Measurements from ENCODE around the gene BPIFA3. TPM values are rescaled to one million over a fixed set of nuclear protein-coding genes. Genes with fewer than 3 reads are reported as not detected.

Gene BPIFA3
- total RNA-seq, 1 experiment from 2014 or later, result not detected

DNA sequence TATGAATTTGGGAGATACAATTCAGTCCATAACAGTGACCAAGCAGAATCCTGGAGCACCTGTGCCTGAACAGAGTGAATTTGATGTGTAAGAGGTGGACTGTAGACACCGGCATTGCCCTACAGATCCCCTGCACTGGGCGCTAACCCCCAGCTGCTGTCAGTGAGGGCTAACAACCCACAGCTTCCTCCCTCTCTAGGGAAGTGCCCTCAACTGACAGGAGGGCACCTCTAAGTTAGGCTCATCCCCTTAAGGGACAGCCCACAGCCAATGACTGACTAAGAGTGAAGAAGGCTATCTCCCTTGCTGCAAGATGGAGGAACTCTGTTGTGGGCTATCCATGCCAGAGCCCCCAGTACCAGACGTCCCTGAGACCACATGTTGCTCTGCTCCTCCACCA lies 50.5 kb downstream of the BPIFA3 start:
- no peak overlapping the region for H3K27ac ChIP-seq
- H4K20me1 ChIP-seq (ENCODE audit: insufficient read depth), result no peaks in the 10 kb centered on the region
- no peaks in the 10 kb centered on the region for H3K27me3 ChIP-seq (ENCODE audit: insufficient read depth, low read depth)
- BruUV-seq (replicated peaks), result no TSS peak
- no peaks in the 10 kb centered on the region for H3K9me2 ChIP-seq (ENCODE audit: insufficient read depth)
- H3K36me3 ChIP-seq (ENCODE audit: low read depth), result no peaks in the 10 kb centered on the region
- no peak overlapping the region for H2AFZ ChIP-seq
- intact Hi-C loops (cut with micrococcal nuclease; ENCODE audit: unreplicated experiment), result no loop called here
- no peak overlapping the region for H3K4me2 ChIP-seq
- H3K4me1 ChIP-seq (replicated peaks; ENCODE audit: insufficient read depth), result peaks cover 19% of the 10 kb centered on the region; the same call in 1 of the 2 replicates
- no peak overlapping the region for H3K4me3 ChIP-seq
- no peak for TF ChIP-seq EZH2 (IDR thresholded peaks at IDR 0.05; ENCODE audit: low read depth)
- TF ChIP-seq, protein P1, sequence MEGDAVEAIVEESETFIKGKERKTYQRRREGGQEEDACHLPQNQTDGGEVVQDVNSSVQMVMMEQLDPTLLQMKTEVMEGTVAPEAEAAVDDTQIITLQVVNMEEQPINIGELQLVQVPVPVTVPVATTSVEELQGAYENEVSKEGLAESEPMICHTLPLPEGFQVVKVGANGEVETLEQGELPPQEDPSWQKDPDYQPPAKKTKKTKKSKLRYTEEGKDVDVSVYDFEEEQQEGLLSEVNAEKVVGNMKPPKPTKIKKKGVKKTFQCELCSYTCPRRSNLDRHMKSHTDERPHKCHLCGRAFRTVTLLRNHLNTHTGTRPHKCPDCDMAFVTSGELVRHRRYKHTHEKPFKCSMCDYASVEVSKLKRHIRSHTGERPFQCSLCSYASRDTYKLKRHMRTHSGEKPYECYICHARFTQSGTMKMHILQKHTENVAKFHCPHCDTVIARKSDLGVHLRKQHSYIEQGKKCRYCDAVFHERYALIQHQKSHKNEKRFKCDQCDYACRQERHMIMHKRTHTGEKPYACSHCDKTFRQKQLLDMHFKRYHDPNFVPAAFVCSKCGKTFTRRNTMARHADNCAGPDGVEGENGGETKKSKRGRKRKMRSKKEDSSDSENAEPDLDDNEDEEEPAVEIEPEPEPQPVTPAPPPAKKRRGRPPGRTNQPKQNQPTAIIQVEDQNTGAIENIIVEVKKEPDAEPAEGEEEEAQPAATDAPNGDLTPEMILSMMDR (conservative IDR thresholded peaks at IDR 0.05), result no peak
- H3F3A ChIP-seq (ENCODE audit: insufficient read depth, low read depth), result peaks cover 6% of the 10 kb centered on the region; the same call in 1 of the 2 replicates
- no peaks in the 10 kb centered on the region for H3K79me2 ChIP-seq (ENCODE audit: low read depth)
- peaks cover 4% of the 10 kb centered on the region; the same call in 1 of the 2 replicates for H3K9me3 ChIP-seq (ENCODE audit: insufficient read depth, low read depth)
- no peak for DNase-seq
- CTCF ChIA-PET, result no interaction called here
- POLR2A ChIA-PET (ENCODE audit: unreplicated experiment), result no interaction called here

GRCh38 chr20:33272155-33272873 lies 55.2 kb downstream of the BPIFA3 start:
- Histone ChIP-seq H3K27ac (no peak overlapping the region), H3K9me3 (ENCODE audit: insufficient read depth, low read depth) (no peaks in the 10 kb centered on the region), H3K4me1 (replicated peaks; ENCODE audit: insufficient read depth) (peaks cover 20% of the 10 kb centered on the region), H3K27me3 (ENCODE audit: insufficient read depth, low read depth) (no peaks in the 10 kb centered on the region), H3K9me2 (ENCODE audit: insufficient read depth) (no peaks in the 10 kb centered on the region), H3K36me3 (ENCODE audit: low read depth) (no peaks in the 10 kb centered on the region), H3K79me2 (ENCODE audit: low read depth) (no peaks in the 10 kb centered on the region), H2AFZ (no peak overlapping the region), H3K4me3 (no peak overlapping the region), H3K4me2 (no peak overlapping the region), H4K20me1 (ENCODE audit: insufficient read depth) (no peaks in the 10 kb centered on the region), H3F3A (ENCODE audit: insufficient read depth, low read depth) (peaks cover under 1% of the 10 kb centered on the region; the same call in 1 of the 2 replicates)
- POLR2A ChIA-PET (ENCODE audit: unreplicated experiment), result no interaction called here
- CTCF ChIA-PET, result no interaction called here
- DNase-seq, result no peak
- TF ChIP-seq, protein P1 (conservative IDR thresholded peaks at IDR 0.05), result no peak
- no peak for TF ChIP-seq EZH2 (IDR thresholded peaks at IDR 0.05; ENCODE audit: low read depth)
- BruUV-seq (replicated peaks), result no TSS peak
- intact Hi-C loops (cut with micrococcal nuclease; ENCODE audit: unreplicated experiment), result no loop called here

GRCh38 chr20:33273117-33273851 lies 56.1 kb downstream of the BPIFA3 start:
- Histone ChIP-seq H3K4me1 (replicated peaks; ENCODE audit: insufficient read depth) (peaks cover 30% of the 10 kb centered on the region), H3K79me2 (ENCODE audit: low read depth) (no peaks in the 10 kb centered on the region), H4K20me1 (ENCODE audit: insufficient read depth) (no peaks in the 10 kb centered on the region), H3K9me3 (ENCODE audit: insufficient read depth, low read depth) (no peaks in the 10 kb centered on the region), H3F3A (ENCODE audit: insufficient read depth, low read depth) (peaks cover 7% of the 10 kb centered on the region; the same call in 1 of the 2 replicates), H2AFZ (no peak overlapping the region), H3K27ac (no peak overlapping the region), H3K36me3 (ENCODE audit: low read depth) (no peaks in the 10 kb centered on the region), H3K4me2 (0 out of 2 replicates have a peak overlapping the region, but pooled peaks have one; percentile 22), H3K9me2 (ENCODE audit: insufficient read depth) (no peaks in the 10 kb centered on the region), H3K4me3 (no peak overlapping the region), H3K27me3 (ENCODE audit: insufficient read depth, low read depth) (no peaks in the 10 kb centered on the region)
- POLR2A ChIA-PET (ENCODE audit: unreplicated experiment), result no interaction called here
- no TSS peak for BruUV-seq (replicated peaks)
- peak in 1 of 2 experiments; percentile 62 for DNase-seq
- intact Hi-C loops (cut with micrococcal nuclease; ENCODE audit: unreplicated experiment), result no loop called here
- TF ChIP-seq EZH2 (IDR thresholded peaks at IDR 0.05; ENCODE audit: low read depth), result no peak
- TF ChIP-seq, protein P1 (conservative IDR thresholded peaks at IDR 0.05), result no peak
- CTCF ChIA-PET, result no interaction called here
